Measurements from ENCODE around the gene TSPEAR.

Gene TSPEAR

GRCh38 chr21:44453120-44453519 is 258.3 kb downstream of the TSPEAR start:
- no peak for TF ChIP-seq CTCF (IDR thresholded peaks at IDR 0.05)

- no peak for TF ChIP-seq CTCF (IDR thresholded peaks at IDR 0.05)
Observed at GRCh38 chr21:44450999-44451398, 260.4 kb downstream of the TSPEAR start.

GRCh38 chr21:44450402-44450801 is 261.0 kb downstream of the TSPEAR start:
- no peak for TF ChIP-seq CTCF (IDR thresholded peaks at IDR 0.05)

- no peak for TF ChIP-seq CTCF (IDR thresholded peaks at IDR 0.05)
Observed at GRCh38 chr21:44449473-44450363, 261.7 kb downstream of the TSPEAR start.

- no peak for TF ChIP-seq CTCF (IDR thresholded peaks at IDR 0.05)
Observed at GRCh38 chr21:44448651-44449131, 262.7 kb downstream of the TSPEAR start.

Data from LNCAP (cell line).